ENCODE data around the gene BST2. TPM values are rescaled to one million over a fixed set of nuclear protein-coding genes. Genes with fewer than 3 reads are reported as not detected.
A peak's percentile ranks its signal among the peaks of the same experiment; 100 is the strongest.

Gene BST2
- total and polyA plus RNA-seq, 9 of the 15 experiments (the other 6 are each of a cell fraction or from before 2014, with no cell fraction given), result 11.2 to 232 (median 151) TPM

GRCh38 chr19:17390665-17391370, 14.6 kb downstream of the BST2 start (continued):
- TF ChIP-seq MLX (CRISPR knock-in tag; conservative IDR thresholded peaks at IDR 0.05) (no peak), PBX2 (CRISPR knock-in tag; IDR thresholded peaks at IDR 0.05; ENCODE audit: low read depth) (peak; percentile 9; the same call in 1 of the 2 replicates), PBX2 (tag; conservative IDR thresholded peaks at IDR 0.05; ENCODE audit: low read depth) (no peak), NFIX (CRISPR knock-in tag; IDR thresholded peaks at IDR 0.05; ENCODE audit: low read depth) (no peak), ZKSCAN8 (CRISPR knock-in tag; IDR thresholded peaks at IDR 0.05) (no peak), ZNF197 (CRISPR knock-in tag; IDR thresholded peaks at IDR 0.05; ENCODE audit: low read depth) (no peak), HMGXB4 (CRISPR knock-in tag; IDR thresholded peaks at IDR 0.05) (no peak), RUNX1 (IDR thresholded peaks at IDR 0.05; ENCODE audit: low read depth) (no peak), OTX1 (CRISPR knock-in tag; IDR thresholded peaks at IDR 0.05) (0 out of 2 replicates have a peak, but pooled peaks have one; percentile 66), CCNT2 (IDR thresholded peaks at IDR 0.05; ENCODE audit: borderline replicate concordance, extremely low read depth, insufficient read length, low read depth, low read length) (peak; percentile 78), ZNF274 (IDR thresholded peaks at IDR 0.05; ENCODE audit: borderline replicate concordance, low read depth, low read length) (no peak), CBX5 (IDR thresholded peaks at IDR 0.05; ENCODE audit: borderline replicate concordance, low read depth) (no peak), TAF9B (IDR thresholded peaks at IDR 0.05; ENCODE audit: partially characterized antibody) (no peak), ZNF316 (IDR thresholded peaks at IDR 0.05) (no peak), FOXK2 (conservative IDR thresholded peaks at IDR 0.05 in 1 of 2, IDR thresholded peaks at IDR 0.05 in 1 of 2; ENCODE audit: low read depth in 2 of 2) (peak in 1 of 2 experiments; percentile 37; a peak in 2 of 4 replicates), ZNF134 (CRISPR knock-in tag; conservative IDR thresholded peaks at IDR 0.05) (no peak), KDM4B (IDR thresholded peaks at IDR 0.05; ENCODE audit: borderline replicate concordance in 2 of 2, low read depth in 1 of 2) (no peak), RB1 (IDR thresholded peaks at IDR 0.05; ENCODE audit: low read depth) (peak; percentile 90), PHB2 (IDR thresholded peaks at IDR 0.05; ENCODE audit: low read depth) (no peak; the same call in 1 of the 2 replicates), FOXA1 (IDR thresholded peaks at IDR 0.05; ENCODE audit: borderline replicate concordance) (no peak), ZNF174 (CRISPR knock-in tag; IDR thresholded peaks at IDR 0.05) (no peak)
- TF ChIP-seq, protein P1, sequence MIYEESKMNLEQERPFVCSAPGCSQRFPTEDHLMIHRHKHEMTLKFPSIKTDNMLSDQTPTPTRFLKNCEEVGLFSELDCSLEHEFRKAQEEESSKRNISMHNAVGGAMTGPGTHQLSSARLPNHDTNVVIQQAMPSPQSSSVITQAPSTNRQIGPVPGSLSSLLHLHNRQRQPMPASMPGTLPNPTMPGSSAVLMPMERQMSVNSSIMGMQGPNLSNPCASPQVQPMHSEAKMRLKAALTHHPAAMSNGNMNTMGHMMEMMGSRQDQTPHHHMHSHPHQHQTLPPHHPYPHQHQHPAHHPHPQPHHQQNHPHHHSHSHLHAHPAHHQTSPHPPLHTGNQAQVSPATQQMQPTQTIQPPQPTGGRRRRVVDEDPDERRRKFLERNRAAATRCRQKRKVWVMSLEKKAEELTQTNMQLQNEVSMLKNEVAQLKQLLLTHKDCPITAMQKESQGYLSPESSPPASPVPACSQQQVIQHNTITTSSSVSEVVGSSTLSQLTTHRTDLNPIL (CRISPR knock-in tag; IDR thresholded peaks at IDR 0.05), result no peak
